ENCODE data around the gene JAK2. TPM values are rescaled to one million over a fixed set of nuclear protein-coding genes. Genes with fewer than 3 reads are reported as not detected.

JAK2 gene
- total RNA-seq, 1 donor from 2014 or later: 6.7 TPM

GRCh38 chr9:4986783-4987182, 1.7 kb downstream of the JAK2 start:
- Mint-ChIP-seq H3K4me1 (peaks cover 18% of the 10 kb centered on the region), H3K27ac (no peak overlapping the region), H3K36me3 (peaks cover 2% of the 10 kb centered on the region), H3K27me3 (ENCODE audit: low read depth) (peaks cover under 1% of the 10 kb centered on the region), H3K9me3 (peaks cover 2% of the 10 kb centered on the region), H3K4me3 (no peak overlapping the region)
- no peak for TF ChIP-seq CTCF (IDR thresholded peaks at IDR 0.05; ENCODE audit: unreplicated experiment)
- no peak for DNase-seq (ENCODE audit: low spot score in 2 of 2, unreplicated experiment in 2 of 2)

- Mint-ChIP-seq H3K27me3 (ENCODE audit: low read depth) (no peaks in the 10 kb centered on the region), H3K36me3 (peaks cover 14% of the 10 kb centered on the region), H3K4me3 (no peak overlapping the region), H3K4me1 (peaks cover 18% of the 10 kb centered on the region), H3K9me3 (peaks cover 9% of the 10 kb centered on the region), H3K27ac (no peak overlapping the region)
- peak in 1 of 2 experiments; percentile 43 for DNase-seq (ENCODE audit: low spot score in 2 of 2, unreplicated experiment in 2 of 2)
- peak; percentile 73 for TF ChIP-seq CTCF (IDR thresholded peaks at IDR 0.05; ENCODE audit: unreplicated experiment)
Measured at GRCh38 chr9:4987961-4988421, 2.9 kb downstream of the JAK2 start.

GRCh38 chr9:4992872-4993271, 7.8 kb downstream of the JAK2 start:
- peaks cover 14% of the 10 kb centered on the region for H3K9me3 Mint-ChIP-seq
- H3K27me3 Mint-ChIP-seq (ENCODE audit: low read depth): no peaks in the 10 kb centered on the region
- no peak for DNase-seq (ENCODE audit: low spot score in 2 of 2, unreplicated experiment in 2 of 2)
- no peaks in the 10 kb centered on the region for H3K4me1 Mint-ChIP-seq
- TF ChIP-seq CTCF (IDR thresholded peaks at IDR 0.05; ENCODE audit: unreplicated experiment): no peak
- H3K36me3 Mint-ChIP-seq: peaks cover 20% of the 10 kb centered on the region
- H3K4me3 Mint-ChIP-seq: no peak overlapping the region
- no peak overlapping the region for H3K27ac Mint-ChIP-seq

GRCh38 chr9:4994166-4994890, 9.3 kb downstream of the JAK2 start:
- no peaks in the 10 kb centered on the region for H3K27me3 Mint-ChIP-seq (ENCODE audit: low read depth)
- peaks cover 14% of the 10 kb centered on the region for H3K9me3 Mint-ChIP-seq
- H3K4me1 Mint-ChIP-seq: no peaks in the 10 kb centered on the region
- TF ChIP-seq CTCF (IDR thresholded peaks at IDR 0.05; ENCODE audit: unreplicated experiment): no peak
- DNase-seq (ENCODE audit: low spot score in 2 of 2, unreplicated experiment in 2 of 2): no peak
- H3K4me3 Mint-ChIP-seq: no peak overlapping the region
- H3K36me3 Mint-ChIP-seq: peaks cover 20% of the 10 kb centered on the region
- no peak overlapping the region for H3K27ac Mint-ChIP-seq

GRCh38 chr9:4997196-4997595, 12.1 kb downstream of the JAK2 start:
- DNase-seq (ENCODE audit: low spot score in 2 of 2, unreplicated experiment in 2 of 2): no peak
- Mint-ChIP-seq H3K27ac (no peak overlapping the region), H3K4me3 (no peak overlapping the region), H3K4me1 (no peaks in the 10 kb centered on the region), H3K9me3 (peaks cover 16% of the 10 kb centered on the region), H3K27me3 (ENCODE audit: low read depth) (no peaks in the 10 kb centered on the region), H3K36me3 (peaks cover 17% of the 10 kb centered on the region)
- no peak for TF ChIP-seq CTCF (IDR thresholded peaks at IDR 0.05; ENCODE audit: unreplicated experiment)
